ENCODE data around the gene THEM4. TPM values are rescaled to one million over a fixed set of nuclear protein-coding genes. Genes with fewer than 3 reads are reported as not detected.

THEM4 gene
- total and polyA plus RNA-seq, 2 experiments from 2014 or later, result 13.4 to 20.4 TPM

GRCh38 chr1:151830055-151830454, 79.3 kb downstream of the THEM4 start:
- H3K27ac Mint-ChIP-seq, result no peak overlapping the region
- Histone ChIP-seq H3K4me1 (ENCODE audit: insufficient read depth) (peaks cover 44% of the 10 kb centered on the region), H3K36me3 (ENCODE audit: insufficient read depth) (no peaks in the 10 kb centered on the region), H4K20me1 (replicated peaks; ENCODE audit: insufficient read depth) (no peaks in the 10 kb centered on the region), H3K27me3 (ENCODE audit: insufficient read depth) (no peaks in the 10 kb centered on the region), H3K27ac (ENCODE audit: low read depth) (no peak overlapping the region), H3K4me2 (peak overlapping the region; percentile 83; the same call in 1 of the 2 replicates), H3K79me2 (replicated peaks; ENCODE audit: insufficient read depth) (no peaks in the 10 kb centered on the region), H3F3A (replicated peaks; ENCODE audit: low read depth) (no peaks in the 10 kb centered on the region; the same call in 1 of the 2 replicates), H2AFZ (peak overlapping the region; percentile 93), H3K4me3 (0 out of 2 replicates have a peak overlapping the region, but pooled peaks have one; percentile 20), H3K9me2 (ENCODE audit: insufficient read depth) (no peaks in the 10 kb centered on the region)
- TF ChIP-seq, protein P1, sequence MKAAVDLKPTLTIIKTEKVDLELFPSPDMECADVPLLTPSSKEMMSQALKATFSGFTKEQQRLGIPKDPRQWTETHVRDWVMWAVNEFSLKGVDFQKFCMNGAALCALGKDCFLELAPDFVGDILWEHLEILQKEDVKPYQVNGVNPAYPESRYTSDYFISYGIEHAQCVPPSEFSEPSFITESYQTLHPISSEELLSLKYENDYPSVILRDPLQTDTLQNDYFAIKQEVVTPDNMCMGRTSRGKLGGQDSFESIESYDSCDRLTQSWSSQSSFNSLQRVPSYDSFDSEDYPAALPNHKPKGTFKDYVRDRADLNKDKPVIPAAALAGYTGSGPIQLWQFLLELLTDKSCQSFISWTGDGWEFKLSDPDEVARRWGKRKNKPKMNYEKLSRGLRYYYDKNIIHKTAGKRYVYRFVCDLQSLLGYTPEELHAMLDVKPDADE (IDR thresholded peaks at IDR 0.05), result no peak
- TF ChIP-seq ZNF114 (CRISPR knock-in tag; IDR thresholded peaks at IDR 0.05), result no peak
- TF ChIP-seq STAT1 (IDR thresholded peaks at IDR 0.05; ENCODE audit: unreplicated experiment), result no peak
- no peak for TF ChIP-seq ZNF331 (CRISPR knock-in tag; IDR thresholded peaks at IDR 0.05; ENCODE audit: low read depth)
- TF ChIP-seq, protein P2, sequence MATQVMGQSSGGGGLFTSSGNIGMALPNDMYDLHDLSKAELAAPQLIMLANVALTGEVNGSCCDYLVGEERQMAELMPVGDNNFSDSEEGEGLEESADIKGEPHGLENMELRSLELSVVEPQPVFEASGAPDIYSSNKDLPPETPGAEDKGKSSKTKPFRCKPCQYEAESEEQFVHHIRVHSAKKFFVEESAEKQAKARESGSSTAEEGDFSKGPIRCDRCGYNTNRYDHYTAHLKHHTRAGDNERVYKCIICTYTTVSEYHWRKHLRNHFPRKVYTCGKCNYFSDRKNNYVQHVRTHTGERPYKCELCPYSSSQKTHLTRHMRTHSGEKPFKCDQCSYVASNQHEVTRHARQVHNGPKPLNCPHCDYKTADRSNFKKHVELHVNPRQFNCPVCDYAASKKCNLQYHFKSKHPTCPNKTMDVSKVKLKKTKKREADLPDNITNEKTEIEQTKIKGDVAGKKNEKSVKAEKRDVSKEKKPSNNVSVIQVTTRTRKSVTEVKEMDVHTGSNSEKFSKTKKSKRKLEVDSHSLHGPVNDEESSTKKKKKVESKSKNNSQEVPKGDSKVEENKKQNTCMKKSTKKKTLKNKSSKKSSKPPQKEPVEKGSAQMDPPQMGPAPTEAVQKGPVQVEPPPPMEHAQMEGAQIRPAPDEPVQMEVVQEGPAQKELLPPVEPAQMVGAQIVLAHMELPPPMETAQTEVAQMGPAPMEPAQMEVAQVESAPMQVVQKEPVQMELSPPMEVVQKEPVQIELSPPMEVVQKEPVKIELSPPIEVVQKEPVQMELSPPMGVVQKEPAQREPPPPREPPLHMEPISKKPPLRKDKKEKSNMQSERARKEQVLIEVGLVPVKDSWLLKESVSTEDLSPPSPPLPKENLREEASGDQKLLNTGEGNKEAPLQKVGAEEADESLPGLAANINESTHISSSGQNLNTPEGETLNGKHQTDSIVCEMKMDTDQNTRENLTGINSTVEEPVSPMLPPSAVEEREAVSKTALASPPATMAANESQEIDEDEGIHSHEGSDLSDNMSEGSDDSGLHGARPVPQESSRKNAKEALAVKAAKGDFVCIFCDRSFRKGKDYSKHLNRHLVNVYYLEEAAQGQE (IDR thresholded peaks at IDR 0.05; ENCODE audit: unreplicated experiment), result no peak
- no peak for TF ChIP-seq POLR2AphosphoS5 (IDR thresholded peaks at IDR 0.05; ENCODE audit: low read depth)
- no peak for TF ChIP-seq CREB1 (CRISPR knock-in tag; IDR thresholded peaks at IDR 0.05; ENCODE audit: low read depth)
- TF ChIP-seq EZH2phosphoT487 (IDR thresholded peaks at IDR 0.05; ENCODE audit: unreplicated experiment), result no peak
- no peak for TF ChIP-seq CTCF (conservative IDR thresholded peaks at IDR 0.05; ENCODE audit: low read depth in 2 of 2)
- TF ChIP-seq NANOG (IDR thresholded peaks at IDR 0.05; ENCODE audit: borderline replicate concordance), result no peak
- TF ChIP-seq EZH2 (IDR thresholded peaks at IDR 0.05; ENCODE audit: low read depth, unreplicated experiment), result no peak
- TF ChIP-seq, protein P3, sequence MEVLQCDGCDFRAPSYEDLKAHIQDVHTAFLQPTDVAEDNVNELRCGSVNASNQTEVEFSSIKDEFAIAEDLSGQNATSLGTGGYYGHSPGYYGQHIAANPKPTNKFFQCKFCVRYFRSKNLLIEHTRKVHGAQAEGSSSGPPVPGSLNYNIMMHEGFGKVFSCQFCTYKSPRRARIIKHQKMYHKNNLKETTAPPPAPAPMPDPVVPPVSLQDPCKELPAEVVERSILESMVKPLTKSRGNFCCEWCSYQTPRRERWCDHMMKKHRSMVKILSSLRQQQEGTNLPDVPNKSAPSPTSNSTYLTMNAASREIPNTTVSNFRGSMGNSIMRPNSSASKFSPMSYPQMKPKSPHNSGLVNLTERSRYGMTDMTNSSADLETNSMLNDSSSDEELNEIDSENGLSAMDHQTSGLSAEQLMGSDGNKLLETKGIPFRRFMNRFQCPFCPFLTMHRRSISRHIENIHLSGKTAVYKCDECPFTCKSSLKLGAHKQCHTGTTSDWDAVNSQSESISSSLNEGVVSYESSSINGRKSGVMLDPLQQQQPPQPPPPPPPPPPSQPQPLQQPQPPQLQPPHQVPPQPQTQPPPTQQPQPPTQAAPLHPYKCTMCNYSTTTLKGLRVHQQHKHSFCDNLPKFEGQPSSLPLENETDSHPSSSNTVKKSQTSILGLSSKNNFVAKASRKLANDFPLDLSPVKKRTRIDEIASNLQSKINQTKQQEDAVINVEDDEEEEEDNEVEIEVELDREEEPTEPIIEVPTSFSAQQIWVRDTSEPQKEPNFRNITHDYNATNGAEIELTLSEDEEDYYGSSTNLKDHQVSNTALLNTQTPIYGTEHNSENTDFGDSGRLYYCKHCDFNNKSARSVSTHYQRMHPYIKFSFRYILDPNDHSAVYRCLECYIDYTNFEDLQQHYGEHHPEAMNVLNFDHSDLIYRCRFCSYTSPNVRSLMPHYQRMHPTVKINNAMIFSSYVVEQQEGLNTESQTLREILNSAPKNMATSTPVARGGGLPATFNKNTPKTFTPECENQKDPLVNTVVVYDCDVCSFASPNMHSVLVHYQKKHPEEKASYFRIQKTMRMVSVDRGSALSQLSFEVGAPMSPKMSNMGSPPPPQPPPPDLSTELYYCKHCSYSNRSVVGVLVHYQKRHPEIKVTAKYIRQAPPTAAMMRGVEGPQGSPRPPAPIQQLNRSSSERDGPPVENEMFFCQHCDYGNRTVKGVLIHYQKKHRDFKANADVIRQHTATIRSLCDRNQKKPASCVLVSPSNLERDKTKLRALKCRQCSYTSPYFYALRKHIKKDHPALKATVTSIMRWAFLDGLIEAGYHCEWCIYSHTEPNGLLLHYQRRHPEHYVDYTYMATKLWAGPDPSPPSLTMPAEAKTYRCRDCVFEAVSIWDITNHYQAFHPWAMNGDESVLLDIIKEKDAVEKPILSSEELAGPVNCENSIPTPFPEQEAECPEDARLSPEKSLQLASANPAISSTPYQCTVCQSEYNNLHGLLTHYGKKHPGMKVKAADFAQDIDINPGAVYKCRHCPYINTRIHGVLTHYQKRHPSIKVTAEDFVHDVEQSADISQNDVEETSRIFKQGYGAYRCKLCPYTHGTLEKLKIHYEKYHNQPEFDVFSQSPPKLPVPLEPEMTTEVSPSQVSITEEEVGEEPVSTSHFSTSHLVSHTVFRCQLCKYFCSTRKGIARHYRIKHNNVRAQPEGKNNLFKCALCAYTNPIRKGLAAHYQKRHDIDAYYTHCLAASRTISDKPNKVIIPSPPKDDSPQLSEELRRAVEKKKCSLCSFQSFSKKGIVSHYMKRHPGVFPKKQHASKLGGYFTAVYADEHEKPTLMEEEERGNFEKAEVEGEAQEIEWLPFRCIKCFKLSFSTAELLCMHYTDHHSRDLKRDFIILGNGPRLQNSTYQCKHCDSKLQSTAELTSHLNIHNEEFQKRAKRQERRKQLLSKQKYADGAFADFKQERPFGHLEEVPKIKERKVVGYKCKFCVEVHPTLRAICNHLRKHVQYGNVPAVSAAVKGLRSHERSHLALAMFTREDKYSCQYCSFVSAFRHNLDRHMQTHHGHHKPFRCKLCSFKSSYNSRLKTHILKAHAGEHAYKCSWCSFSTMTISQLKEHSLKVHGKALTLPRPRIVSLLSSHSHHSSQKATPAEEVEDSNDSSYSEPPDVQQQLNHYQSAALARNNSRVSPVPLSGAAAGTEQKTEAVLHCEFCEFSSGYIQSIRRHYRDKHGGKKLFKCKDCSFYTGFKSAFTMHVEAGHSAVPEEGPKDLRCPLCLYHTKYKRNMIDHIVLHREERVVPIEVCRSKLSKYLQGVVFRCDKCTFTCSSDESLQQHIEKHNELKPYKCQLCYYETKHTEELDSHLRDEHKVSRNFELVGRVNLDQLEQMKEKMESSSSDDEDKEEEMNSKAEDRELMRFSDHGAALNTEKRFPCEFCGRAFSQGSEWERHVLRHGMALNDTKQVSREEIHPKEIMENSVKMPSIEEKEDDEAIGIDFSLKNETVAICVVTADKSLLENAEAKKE (CRISPR knock-in tag; IDR thresholded peaks at IDR 0.05), result no peak
- no peak for TF ChIP-seq JUNB (IDR thresholded peaks at IDR 0.05; ENCODE audit: unreplicated experiment)
- no peaks in the 10 kb centered on the region; the same call in 2 of the 3 replicates for H3K36me3 Mint-ChIP-seq (ENCODE audit: low read depth)
- no peak overlapping the region for H3K4me3 Mint-ChIP-seq
- H3K9me3 Mint-ChIP-seq, result no peaks in the 10 kb centered on the region; the same call in 2 of the 3 replicates
- H3K27me3 Mint-ChIP-seq (ENCODE audit: insufficient read depth, low read depth, poor library complexity), result peaks cover 15% of the 10 kb centered on the region
- ATAC-seq (no peak), DNase-seq (ENCODE audit: low spot score) (no peak)
- H3K4me1 Mint-ChIP-seq, result peaks cover 50% of the 10 kb centered on the region
